ENCODE data around the gene PRPF4.

PRPF4 gene

DNA sequence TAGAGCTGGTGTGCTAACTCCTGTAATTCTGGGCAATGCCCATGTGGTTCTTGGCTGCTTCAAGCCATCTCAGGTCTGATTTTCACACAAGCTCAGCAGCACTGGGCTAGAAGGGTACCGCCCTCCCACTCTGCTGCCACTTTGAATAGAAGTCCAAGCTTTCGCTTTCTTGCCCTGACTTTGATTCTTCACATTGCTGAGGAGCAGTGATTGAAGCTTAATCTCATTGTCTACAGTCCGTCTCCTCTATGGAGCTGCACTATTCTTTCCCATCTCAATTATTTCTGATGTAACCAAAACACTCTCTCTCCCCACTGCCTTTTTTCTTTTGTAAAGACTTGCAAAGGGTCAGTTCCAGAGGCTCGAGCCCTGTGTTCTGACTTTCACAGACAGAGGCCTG lies 40.6 kb downstream of the PRPF4 start:
- H3K4me3 Mint-ChIP-seq = no peak overlapping the region
- H3K4me1 Mint-ChIP-seq (ENCODE audit: low read depth) = no peaks in the 10 kb centered on the region
- H3K27ac Mint-ChIP-seq = no peak overlapping the region
- H3K9me3 Mint-ChIP-seq = no peaks in the 10 kb centered on the region
- H3K36me3 Mint-ChIP-seq (ENCODE audit: low read depth) = no peaks in the 10 kb centered on the region
- no peaks in the 10 kb centered on the region for H3K27me3 Mint-ChIP-seq

DNA sequence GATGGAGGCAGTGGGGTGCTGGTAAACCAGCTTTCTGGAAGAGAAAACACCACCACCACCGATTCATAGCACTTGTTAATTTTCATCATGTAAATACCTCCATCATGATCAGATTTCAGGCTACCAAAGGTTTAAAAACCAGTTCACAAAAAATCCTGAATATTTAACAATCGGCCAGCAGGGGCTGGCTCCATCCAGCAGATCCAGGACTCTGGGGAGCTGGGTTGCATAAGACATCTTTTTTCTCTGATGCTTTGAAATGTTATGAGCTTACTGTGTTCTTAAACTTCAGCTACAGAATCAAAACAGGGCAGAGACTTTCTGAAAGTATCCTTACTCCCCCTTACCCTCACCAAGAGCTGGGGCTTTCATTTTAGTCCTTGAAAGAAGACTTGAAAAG lies 42.3 kb downstream of the PRPF4 start:
- no peaks in the 10 kb centered on the region for H3K27me3 Mint-ChIP-seq
- no peaks in the 10 kb centered on the region for H3K9me3 Mint-ChIP-seq
- H3K4me1 Mint-ChIP-seq (ENCODE audit: low read depth) = no peaks in the 10 kb centered on the region
- no peak overlapping the region for H3K4me3 Mint-ChIP-seq
- no peak overlapping the region for H3K27ac Mint-ChIP-seq
- H3K36me3 Mint-ChIP-seq (ENCODE audit: low read depth) = no peaks in the 10 kb centered on the region

GRCh38 chr9:113319054-113319453 lies 43.6 kb downstream of the PRPF4 start:
- Mint-ChIP-seq H3K4me3 (no peak overlapping the region), H3K27ac (no peak overlapping the region), H3K27me3 (no peaks in the 10 kb centered on the region), H3K36me3 (ENCODE audit: low read depth) (no peaks in the 10 kb centered on the region), H3K4me1 (ENCODE audit: low read depth) (no peaks in the 10 kb centered on the region), H3K9me3 (no peaks in the 10 kb centered on the region)

GRCh38 chr9:113320051-113320450 lies 44.6 kb downstream of the PRPF4 start:
- H3K27me3 Mint-ChIP-seq = no peaks in the 10 kb centered on the region
- H3K4me1 Mint-ChIP-seq (ENCODE audit: low read depth) = no peaks in the 10 kb centered on the region
- H3K9me3 Mint-ChIP-seq = no peaks in the 10 kb centered on the region
- H3K27ac Mint-ChIP-seq = no peak overlapping the region
- no peak overlapping the region for H3K4me3 Mint-ChIP-seq
- no peaks in the 10 kb centered on the region for H3K36me3 Mint-ChIP-seq (ENCODE audit: low read depth)

- H3K27ac Mint-ChIP-seq = no peak overlapping the region
- H3K27me3 Mint-ChIP-seq = no peaks in the 10 kb centered on the region
- H3K9me3 Mint-ChIP-seq = no peaks in the 10 kb centered on the region
- no peaks in the 10 kb centered on the region for H3K4me1 Mint-ChIP-seq (ENCODE audit: low read depth)
- H3K4me3 Mint-ChIP-seq = no peak overlapping the region
- H3K36me3 Mint-ChIP-seq (ENCODE audit: low read depth) = no peaks in the 10 kb centered on the region
Observed at GRCh38 chr9:113322671-113323070, 47.2 kb downstream of the PRPF4 start.

- Mint-ChIP-seq H3K27ac (no peak overlapping the region), H3K9me3 (no peaks in the 10 kb centered on the region), H3K4me1 (ENCODE audit: low read depth) (no peaks in the 10 kb centered on the region), H3K4me3 (no peak overlapping the region), H3K36me3 (ENCODE audit: low read depth) (no peaks in the 10 kb centered on the region), H3K27me3 (no peaks in the 10 kb centered on the region)
Observed at GRCh38 chr9:113326230-113326629, 50.8 kb downstream of the PRPF4 start.

- no peaks in the 10 kb centered on the region for H3K36me3 Mint-ChIP-seq (ENCODE audit: low read depth)
- H3K4me3 Mint-ChIP-seq = no peak overlapping the region
- no peaks in the 10 kb centered on the region for H3K27me3 Mint-ChIP-seq
- H3K4me1 Mint-ChIP-seq (ENCODE audit: low read depth) = no peaks in the 10 kb centered on the region
- H3K27ac Mint-ChIP-seq = no peak overlapping the region
- no peaks in the 10 kb centered on the region for H3K9me3 Mint-ChIP-seq
Observed at GRCh38 chr9:113328045-113328782, 52.8 kb downstream of the PRPF4 start.

DNA sequence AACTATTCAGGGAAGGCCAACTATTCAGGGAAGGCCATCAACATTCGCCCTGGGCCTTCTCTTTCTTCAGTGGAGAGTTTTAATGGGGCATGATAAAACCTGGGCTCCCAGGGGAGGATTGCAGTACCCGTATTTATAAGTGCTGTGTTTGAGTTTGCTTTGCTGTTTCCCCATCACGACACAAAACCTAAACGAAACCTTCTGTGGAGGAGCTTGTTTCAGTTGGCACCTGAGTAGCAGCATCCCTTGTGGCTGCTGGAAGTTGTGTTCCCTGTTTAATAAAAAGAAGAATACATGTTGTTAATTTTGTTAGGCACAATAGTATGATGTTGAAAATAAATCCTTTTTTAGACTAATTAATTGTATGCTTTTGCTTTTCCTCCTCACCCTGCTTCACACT lies 56.3 kb downstream of the PRPF4 start:
- Mint-ChIP-seq H3K36me3 (ENCODE audit: low read depth) (no peaks in the 10 kb centered on the region), H3K4me1 (ENCODE audit: low read depth) (no peaks in the 10 kb centered on the region), H3K27me3 (no peaks in the 10 kb centered on the region), H3K27ac (no peak overlapping the region), H3K4me3 (no peak overlapping the region), H3K9me3 (no peaks in the 10 kb centered on the region)

DNA sequence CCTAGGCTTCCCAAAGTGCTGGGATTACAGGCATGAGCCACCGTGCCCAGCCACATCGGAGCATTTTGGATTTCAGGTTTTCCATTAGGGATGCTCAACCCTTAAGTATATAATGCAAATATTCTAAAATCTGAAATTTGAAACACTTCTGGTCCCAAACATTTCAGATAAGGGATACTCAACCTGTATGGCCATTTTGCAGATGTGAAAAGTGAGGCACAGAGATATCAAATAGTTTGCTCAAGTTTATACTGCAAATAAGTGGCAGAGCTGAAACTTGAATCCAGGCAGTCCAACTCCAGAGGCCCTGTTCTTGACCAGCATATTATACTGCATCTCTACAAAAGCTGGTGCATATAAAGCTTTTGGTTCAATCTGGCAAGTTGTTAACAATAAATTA lies 62.3 kb downstream of the PRPF4 start:
- Mint-ChIP-seq H3K36me3 (ENCODE audit: low read depth) (no peaks in the 10 kb centered on the region), H3K4me1 (ENCODE audit: low read depth) (peaks cover 26% of the 10 kb centered on the region), H3K27me3 (peaks cover 5% of the 10 kb centered on the region), H3K4me3 (no peak overlapping the region), H3K9me3 (no peaks in the 10 kb centered on the region), H3K27ac (no peak overlapping the region)

- Mint-ChIP-seq H3K9me3 (no peaks in the 10 kb centered on the region), H3K4me3 (peak within 1 kb of the TSS; percentile 85), H3K27me3 (peaks cover 5% of the 10 kb centered on the region), H3K27ac (peak within 1 kb of the TSS; percentile 75), H3K4me1 (ENCODE audit: low read depth) (peaks cover 33% of the 10 kb centered on the region), H3K36me3 (ENCODE audit: low read depth) (no peaks in the 10 kb centered on the region)
Observed at GRCh38 chr9:113340011-113340699, 64.7 kb downstream of the PRPF4 start, which contains the start of gene WDR31. Gene WDR31, minus strand, starts transcription at chr9:113340275. Its CDS starts 8,253 bp downstream, at chr9:113332022.

DNA sequence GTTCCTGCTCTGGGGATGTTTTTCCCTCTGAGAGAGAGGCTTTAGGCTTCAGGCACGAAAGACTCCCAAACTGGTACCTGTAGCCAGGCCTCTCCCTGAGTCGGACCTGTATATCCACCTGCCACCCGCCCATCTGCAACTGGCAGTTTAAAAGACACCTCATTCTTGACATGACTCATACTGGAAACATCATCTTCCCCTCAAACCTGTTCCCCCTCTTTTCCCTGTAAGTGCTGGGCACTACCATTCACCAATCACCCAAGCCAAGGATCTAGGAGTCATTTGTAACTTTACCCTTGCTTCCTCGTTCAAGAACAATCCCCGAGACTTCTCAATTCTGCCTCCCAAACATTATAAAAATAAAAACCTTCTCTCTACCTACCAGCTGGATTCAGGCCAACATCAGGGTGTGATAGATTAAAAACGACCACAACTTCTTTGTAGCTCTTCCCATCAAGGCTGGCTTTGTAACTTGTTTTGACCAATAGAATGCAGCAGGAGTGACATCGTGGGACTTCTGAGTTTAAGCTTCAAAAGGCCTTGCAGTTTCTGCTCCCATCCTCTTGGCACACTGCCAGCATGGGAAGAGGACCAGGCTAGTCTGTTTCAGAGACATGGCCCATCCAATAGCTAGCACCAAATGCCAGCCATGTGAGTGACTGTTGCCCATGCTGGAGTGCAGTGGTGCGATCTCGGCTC lies 66.4 kb downstream of the PRPF4 start:
- Mint-ChIP-seq H3K9me3 (no peaks in the 10 kb centered on the region), H3K27me3 (peaks cover 5% of the 10 kb centered on the region), H3K4me3 (peak overlapping the region; percentile 85), H3K36me3 (ENCODE audit: low read depth) (no peaks in the 10 kb centered on the region), H3K4me1 (ENCODE audit: low read depth) (peaks cover 39% of the 10 kb centered on the region), H3K27ac (no peak overlapping the region)
